ENCODE measurements around the gene ACKR3. TPM values are rescaled to one million over a fixed set of nuclear protein-coding genes. Genes with fewer than 3 reads are reported as not detected.
A peak's percentile ranks its signal among the peaks of the same experiment; 100 is the strongest.

ACKR3 gene
- total RNA-seq, 3 donors from 2014 or later: 0.16 to 0.73 (median 0.33) TPM

DNA sequence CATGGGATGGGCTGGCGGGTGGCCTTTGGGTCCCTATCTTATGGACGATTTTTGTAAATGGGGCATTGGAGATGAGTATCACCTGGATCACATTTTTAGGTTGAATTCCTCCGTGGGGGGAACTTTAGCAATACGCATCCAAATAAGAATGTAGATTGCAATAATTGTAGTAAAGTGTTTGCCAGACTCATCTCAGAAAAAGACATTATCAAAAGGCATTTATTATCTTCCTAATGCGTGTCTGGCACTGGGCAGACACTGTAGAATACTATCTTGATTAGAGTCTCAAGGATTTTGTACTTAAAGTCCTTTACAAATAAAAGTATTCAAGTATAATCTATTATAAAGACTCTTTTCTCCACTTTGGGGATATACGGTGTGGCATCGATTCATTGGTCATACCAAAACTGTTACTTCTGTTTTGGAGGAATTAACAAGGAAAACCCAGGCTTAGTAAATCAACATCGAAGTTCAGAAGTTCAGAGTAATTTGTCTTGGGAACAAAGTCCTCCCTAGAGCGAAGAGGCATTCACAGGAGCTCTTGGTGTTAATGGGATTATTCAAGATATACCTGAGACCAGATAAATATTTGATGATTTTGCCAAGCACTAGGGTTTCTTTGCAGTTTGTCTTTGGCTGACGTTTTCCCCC is 578 bp upstream of the ACKR3 start:
- Mint-ChIP-seq H3K4me3 (peak overlapping the region; percentile 80), H3K4me1 (ENCODE audit: low read depth) (peaks cover 20% of the 10 kb centered on the region), H3K9me3 (no peaks in the 10 kb centered on the region), H3K27me3 (ENCODE audit: low read depth) (no peaks in the 10 kb centered on the region), H3K36me3 (ENCODE audit: insufficient read depth) (peaks cover 3% of the 10 kb centered on the region)
- DNase-seq: no peak
- ATAC-seq: no peak

- peaks cover 20% of the 10 kb centered on the region for H3K4me1 Mint-ChIP-seq (ENCODE audit: low read depth)
- H3K36me3 Mint-ChIP-seq (ENCODE audit: insufficient read depth): peaks cover 3% of the 10 kb centered on the region
- no peak overlapping the region for H3K4me3 Mint-ChIP-seq
- H3K9me3 Mint-ChIP-seq: no peaks in the 10 kb centered on the region
- no peak for DNase-seq
- ATAC-seq: no peak
- H3K27me3 Mint-ChIP-seq (ENCODE audit: low read depth): no peaks in the 10 kb centered on the region
Observed at GRCh38 chr2:236570081-236570868, 650 bp downstream of the ACKR3 start.

GRCh38 chr2:236571145-236571544 is 1.5 kb downstream of the ACKR3 start:
- no peak for DNase-seq
- no peak for ATAC-seq
- H3K4me3 Mint-ChIP-seq: no peak overlapping the region
- peaks cover 20% of the 10 kb centered on the region for H3K4me1 Mint-ChIP-seq (ENCODE audit: low read depth)
- peaks cover 3% of the 10 kb centered on the region for H3K36me3 Mint-ChIP-seq (ENCODE audit: insufficient read depth)
- no peaks in the 10 kb centered on the region for H3K27me3 Mint-ChIP-seq (ENCODE audit: low read depth)
- no peaks in the 10 kb centered on the region for H3K9me3 Mint-ChIP-seq

DNA sequence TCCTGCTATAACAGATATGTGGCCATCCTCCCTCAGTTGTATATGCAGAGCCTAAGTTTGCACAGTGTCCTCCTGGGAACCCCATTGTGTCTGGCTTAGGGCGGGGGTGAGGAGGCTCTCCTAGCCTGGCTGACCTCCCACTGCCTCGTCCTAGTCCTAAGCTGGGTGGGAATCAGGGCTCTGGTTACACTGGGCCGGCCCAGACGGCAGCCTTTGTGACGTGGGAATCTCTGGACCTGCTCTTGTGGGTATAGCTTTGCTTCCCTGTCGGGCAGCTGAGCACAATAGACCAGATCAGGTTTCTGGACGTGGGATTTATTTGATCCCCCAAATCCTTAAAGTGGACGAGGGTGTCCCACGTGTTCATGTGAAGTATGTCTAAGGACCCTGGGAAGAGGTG is 2.9 kb downstream of the ACKR3 start:
- Mint-ChIP-seq H3K4me1 (ENCODE audit: low read depth) (peaks cover 16% of the 10 kb centered on the region), H3K27me3 (ENCODE audit: low read depth) (no peaks in the 10 kb centered on the region), H3K36me3 (ENCODE audit: insufficient read depth) (peaks cover 3% of the 10 kb centered on the region), H3K9me3 (no peaks in the 10 kb centered on the region), H3K4me3 (no peak overlapping the region)
- DNase-seq (no peak), ATAC-seq (no peak)

DNA sequence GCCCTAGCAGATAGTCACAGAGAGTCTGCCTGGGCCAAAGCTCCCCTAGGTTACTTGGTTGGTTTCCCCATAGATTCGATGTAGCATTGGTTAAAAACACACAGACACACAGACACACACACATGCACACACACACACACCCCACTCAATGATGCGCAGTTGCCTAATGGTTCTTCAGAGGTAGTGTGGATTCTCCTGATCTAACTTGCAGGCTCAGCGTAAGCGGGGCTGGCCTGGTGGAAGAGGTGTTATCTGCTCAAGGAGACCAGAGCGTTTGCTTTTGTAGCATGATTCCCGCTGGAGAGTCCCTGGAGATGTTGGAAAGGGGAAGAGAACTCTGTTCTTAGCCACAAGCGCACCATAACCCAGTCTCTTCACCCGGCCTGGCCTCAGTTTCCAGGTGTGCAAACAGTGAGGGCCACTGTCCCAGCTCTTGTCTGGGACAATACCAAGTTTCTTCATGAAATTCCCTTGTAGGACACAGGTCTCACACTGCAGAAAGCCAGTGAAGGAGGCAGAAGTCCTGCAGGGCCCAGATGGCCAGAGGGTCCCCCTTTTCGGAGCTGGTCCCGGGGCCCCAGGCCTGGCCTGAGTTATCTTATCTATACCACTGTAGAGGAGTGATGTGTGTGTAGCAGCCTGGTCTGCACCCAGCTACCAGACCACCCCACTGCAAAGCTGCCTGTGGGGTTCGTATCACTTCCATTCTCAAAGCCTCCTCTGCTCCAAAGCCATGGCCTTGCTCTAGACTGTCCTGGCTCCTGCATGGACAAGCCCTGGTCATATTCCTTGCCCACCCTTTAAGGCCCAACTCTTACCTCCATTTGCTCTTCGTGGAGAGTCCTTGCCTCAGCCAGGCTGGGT is 3.7 kb downstream of the ACKR3 start:
- DNase-seq: no peak
- Mint-ChIP-seq H3K36me3 (ENCODE audit: insufficient read depth) (peaks cover 4% of the 10 kb centered on the region), H3K4me1 (ENCODE audit: low read depth) (peaks cover 13% of the 10 kb centered on the region), H3K4me3 (no peak overlapping the region), H3K27me3 (ENCODE audit: low read depth) (no peaks in the 10 kb centered on the region), H3K9me3 (no peaks in the 10 kb centered on the region)
- no peak for ATAC-seq

GRCh38 chr2:236574000-236574399 is 4.4 kb downstream of the ACKR3 start:
- no peak for DNase-seq
- Mint-ChIP-seq H3K4me1 (ENCODE audit: low read depth) (peaks cover 9% of the 10 kb centered on the region), H3K9me3 (no peaks in the 10 kb centered on the region), H3K4me3 (no peak overlapping the region), H3K36me3 (ENCODE audit: insufficient read depth) (peaks cover 4% of the 10 kb centered on the region), H3K27me3 (ENCODE audit: low read depth) (no peaks in the 10 kb centered on the region)
- ATAC-seq: no peak

GRCh38 chr2:236574424-236575145 is 5.0 kb downstream of the ACKR3 start:
- H3K27me3 Mint-ChIP-seq (ENCODE audit: low read depth): no peaks in the 10 kb centered on the region

DNA sequence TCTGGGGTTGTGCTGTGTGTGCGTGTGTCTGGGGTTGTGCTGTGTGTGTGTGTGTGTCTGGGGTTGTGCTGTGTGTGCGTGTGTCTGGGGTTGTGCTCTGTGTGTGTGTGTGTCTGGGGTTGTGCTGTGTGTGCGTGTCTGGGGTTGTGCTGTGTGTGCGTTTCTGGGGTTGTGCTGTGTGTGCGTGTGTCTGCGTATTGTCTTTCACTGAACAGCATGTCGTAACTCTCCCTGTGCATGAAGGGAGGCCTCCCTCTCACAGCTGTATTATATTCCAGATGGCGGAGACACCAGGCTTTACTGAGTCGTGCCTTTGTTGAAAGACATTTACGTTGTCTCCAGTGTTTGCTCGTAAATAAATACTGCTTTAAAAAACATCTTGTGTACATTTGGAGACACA is 5.9 kb downstream of the ACKR3 start:
- ATAC-seq: no peak
- H3K4me3 Mint-ChIP-seq: no peak overlapping the region
- H3K36me3 Mint-ChIP-seq (ENCODE audit: insufficient read depth): peaks cover 8% of the 10 kb centered on the region
- no peaks in the 10 kb centered on the region for H3K27me3 Mint-ChIP-seq (ENCODE audit: low read depth)
- DNase-seq: no peak
- H3K4me1 Mint-ChIP-seq (ENCODE audit: low read depth): no peaks in the 10 kb centered on the region
- no peaks in the 10 kb centered on the region for H3K9me3 Mint-ChIP-seq

More at GRCh38 chr2:236574424-236575145, 5.0 kb downstream of the ACKR3 start:
- ATAC-seq (no peak), DNase-seq (no peak)
- Mint-ChIP-seq H3K4me1 (ENCODE audit: low read depth) (peaks cover 4% of the 10 kb centered on the region), H3K4me3 (no peak overlapping the region), H3K9me3 (no peaks in the 10 kb centered on the region), H3K36me3 (ENCODE audit: insufficient read depth) (peaks cover 4% of the 10 kb centered on the region)

DNA sequence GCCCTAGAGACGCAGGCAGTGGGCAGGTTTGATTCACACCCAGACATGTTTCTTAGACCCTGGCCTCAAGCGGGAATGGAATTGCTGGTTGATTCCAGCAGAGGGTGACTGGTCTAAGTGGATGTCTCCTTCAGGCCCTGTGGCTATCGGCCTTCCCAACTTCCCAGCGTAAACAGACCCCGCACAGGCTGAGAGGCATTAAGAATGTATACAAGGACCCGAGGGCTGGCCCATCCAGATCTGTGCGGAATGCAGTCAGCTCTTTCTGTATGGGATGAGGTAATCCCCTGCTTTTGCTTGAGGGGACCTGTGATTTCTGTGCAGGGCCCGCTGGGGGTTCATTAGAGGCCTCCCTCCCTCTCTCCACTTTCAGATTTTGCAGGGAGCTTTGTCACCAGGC is 6.5 kb downstream of the ACKR3 start:
- no peaks in the 10 kb centered on the region for H3K27me3 Mint-ChIP-seq (ENCODE audit: low read depth)
- no peak overlapping the region for H3K4me3 Mint-ChIP-seq
- H3K36me3 Mint-ChIP-seq (ENCODE audit: insufficient read depth): peaks cover 14% of the 10 kb centered on the region
- no peaks in the 10 kb centered on the region for H3K4me1 Mint-ChIP-seq (ENCODE audit: low read depth)
- DNase-seq: no peak
- no peak for ATAC-seq
- no peaks in the 10 kb centered on the region for H3K9me3 Mint-ChIP-seq

GRCh38 chr2:236576953-236577352 is 7.3 kb downstream of the ACKR3 start:
- no peak overlapping the region for H3K4me3 Mint-ChIP-seq
- no peaks in the 10 kb centered on the region for H3K9me3 Mint-ChIP-seq
- no peaks in the 10 kb centered on the region for H3K27me3 Mint-ChIP-seq (ENCODE audit: low read depth)
- peaks cover 19% of the 10 kb centered on the region for H3K36me3 Mint-ChIP-seq (ENCODE audit: insufficient read depth)
- no peak for ATAC-seq
- H3K4me1 Mint-ChIP-seq (ENCODE audit: low read depth): no peaks in the 10 kb centered on the region
- DNase-seq: no peak

DNA sequence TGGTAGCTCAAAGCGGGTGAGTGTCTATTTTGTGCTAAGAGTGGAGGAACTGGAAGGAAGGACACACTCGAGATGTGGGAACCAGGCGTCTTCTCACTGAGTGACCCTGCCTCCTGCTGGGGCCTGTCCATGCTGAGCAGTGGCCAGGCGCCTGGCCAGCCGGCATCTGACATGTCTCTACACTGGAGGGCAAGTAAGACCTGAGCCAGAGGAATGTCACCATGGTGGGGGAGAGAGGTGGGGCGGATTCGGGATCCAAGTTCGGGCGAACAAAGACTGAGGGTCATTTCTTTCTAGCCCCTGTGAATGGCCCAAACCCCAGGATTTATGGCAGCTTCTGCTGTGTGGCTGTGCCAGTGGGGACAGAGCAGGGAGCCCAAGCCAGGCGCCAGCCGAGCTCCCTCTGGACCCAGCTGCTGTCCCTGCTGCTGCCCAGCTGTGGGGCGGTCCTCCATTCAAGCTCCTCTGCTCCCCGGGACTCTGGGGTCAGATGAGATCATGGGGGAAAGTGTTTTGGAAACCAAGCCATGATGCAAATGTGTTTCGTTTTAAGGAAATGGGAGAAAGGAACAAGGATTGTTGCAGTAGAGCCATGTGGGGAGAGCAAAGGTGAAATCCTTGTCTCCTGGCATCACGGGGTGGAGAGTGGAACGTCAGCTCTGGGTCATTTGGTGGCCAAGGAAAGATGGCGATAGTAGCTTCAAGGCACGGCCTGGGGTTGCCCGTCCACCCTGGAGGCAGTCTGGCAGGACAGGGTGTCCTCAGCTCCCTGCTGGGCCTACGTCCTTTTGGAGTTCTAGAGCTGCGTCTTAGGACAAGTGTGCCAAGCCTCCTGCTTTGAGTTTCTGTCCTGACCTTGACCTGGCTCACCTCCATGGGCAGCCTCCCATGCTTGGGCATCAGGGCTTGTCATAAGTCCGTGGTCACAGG is 8.1 kb downstream of the ACKR3 start:
- H3K4me3 Mint-ChIP-seq: no peak overlapping the region
- H3K27me3 Mint-ChIP-seq (ENCODE audit: low read depth): no peaks in the 10 kb centered on the region
- no peak for ATAC-seq
- H3K36me3 Mint-ChIP-seq (ENCODE audit: insufficient read depth): peaks cover 19% of the 10 kb centered on the region
- H3K9me3 Mint-ChIP-seq: no peaks in the 10 kb centered on the region
- DNase-seq: no peak
- H3K4me1 Mint-ChIP-seq (ENCODE audit: low read depth): no peaks in the 10 kb centered on the region

DNA sequence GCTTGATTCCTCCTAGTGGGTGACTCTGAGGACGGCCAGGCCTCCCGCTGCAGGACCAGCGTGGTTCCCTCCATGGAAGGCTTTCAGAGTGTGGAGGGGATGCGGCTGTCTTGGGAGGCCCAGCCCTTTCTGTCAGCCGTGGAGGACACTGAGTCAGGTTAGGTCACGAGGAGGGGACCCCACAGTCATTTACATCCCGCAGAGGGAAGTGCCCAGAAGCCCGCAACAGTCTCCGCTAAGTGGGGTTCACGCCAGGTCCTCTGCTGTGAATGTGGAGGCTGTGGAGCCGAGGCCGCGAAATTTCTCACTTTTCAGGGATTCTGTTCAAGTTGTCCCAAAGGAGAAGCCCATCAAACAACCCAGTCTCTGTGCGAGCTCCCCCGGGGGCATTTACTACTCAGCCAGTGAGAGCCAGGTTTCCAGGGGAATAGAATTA is 8.8 kb downstream of the ACKR3 start:
- no peak for ATAC-seq
- Mint-ChIP-seq H3K36me3 (ENCODE audit: insufficient read depth) (peaks cover 22% of the 10 kb centered on the region), H3K27me3 (ENCODE audit: low read depth) (no peaks in the 10 kb centered on the region), H3K4me1 (ENCODE audit: low read depth) (no peaks in the 10 kb centered on the region), H3K9me3 (no peaks in the 10 kb centered on the region), H3K4me3 (no peak overlapping the region)
- DNase-seq: no peak

DNA sequence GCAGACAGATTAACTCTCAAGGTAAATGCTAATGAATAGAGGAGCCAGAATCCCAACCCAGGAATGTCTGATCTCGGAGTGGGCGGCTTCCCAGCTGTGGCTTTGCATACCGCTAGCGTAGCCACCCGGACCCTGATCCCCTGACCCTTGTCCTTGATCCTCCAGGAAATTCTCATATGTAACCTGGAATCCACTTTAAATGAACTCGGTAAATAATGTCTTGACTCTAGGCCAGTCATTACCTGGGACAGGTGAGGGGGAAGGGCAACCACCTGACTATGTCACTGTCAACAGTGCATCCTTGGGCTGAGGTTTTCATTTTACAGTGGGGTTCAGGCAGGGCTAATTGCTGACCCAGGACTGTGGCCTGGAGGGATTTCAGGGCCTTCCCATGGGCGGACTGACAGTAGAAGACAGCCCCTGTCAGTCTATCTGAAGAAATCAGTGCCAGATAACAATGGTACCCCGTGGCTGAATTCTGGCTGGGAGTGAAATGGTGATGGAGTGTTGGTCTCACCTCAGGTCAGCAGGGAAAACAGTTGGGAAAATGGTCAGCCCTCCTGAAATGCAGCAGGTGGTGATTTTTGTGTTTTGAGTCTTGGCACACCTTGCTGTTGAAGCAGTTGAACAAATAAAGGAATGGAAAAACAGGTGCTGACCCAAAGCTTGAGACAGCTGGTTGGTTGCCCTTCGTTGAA is 9.6 kb downstream of the ACKR3 start:
- Mint-ChIP-seq H3K9me3 (no peaks in the 10 kb centered on the region), H3K4me1 (ENCODE audit: low read depth) (no peaks in the 10 kb centered on the region), H3K4me3 (no peak overlapping the region), H3K36me3 (ENCODE audit: insufficient read depth) (peaks cover 21% of the 10 kb centered on the region), H3K27me3 (ENCODE audit: low read depth) (no peaks in the 10 kb centered on the region)
- DNase-seq: no peak
- ATAC-seq: no peak

Data from activated T-cell treated with anti-CD3 and anti-CD28 coated beads, Interleukin-2, amount 50 U/mL, for 4 hours (primary cell).